HepG2 (cell line): ENCODE data around the gene ANKRD35. TPM values are rescaled to one million over a fixed set of nuclear protein-coding genes. Genes with fewer than 3 reads are reported as not detected.
A peak's percentile ranks its signal among the peaks of the same experiment; 100 is the strongest.

Experiments used
- ATAC-seq: fragments of 200-7000 bp; cut with Tn5 transposase; 3 replicates; pipeline ENCODE4 v1.9.1; 2020; ENCODE audit warnings: mild to moderate bottlenecking, moderate library complexity
- BruUV-seq: library from RNA; stranded (reverse); fragments of 400-500 nt; replicated peaks from 2 replicates; lab custom pipeline; 2021; lab: Mats Ljungman, UMichigan
- CTCF ChIA-PET: fragments of 300-600 bp; formaldehyde crosslinking; extraction: SDS; loops from one replicate; lab custom pipeline; 2021; ENCODE audit warnings: low total read pairs, inconsistent platforms, low intra/inter-chr PET ratio; lab: Yijun Ruan, JAX
- POLR2A ChIA-PET: fragments of 350-600 bp; sonication (Branson Sonifier 250); formaldehyde crosslinking; loops from one replicate; lab custom pipeline; 2020; ENCODE audit warnings: antibody characterized with exemption, inconsistent platforms; lab: Yijun Ruan, JAX
- DNase-seq: peaks from one replicate; pipeline ENCODE4 v3.0.0-alpha.2; 2015; ENCODE audit warnings: low spot score
- FAIRE-seq: peaks from 3 replicates; lab custom pipeline; 2011; peaks lifted over from hg19 to GRCh38; lab: Jason Lieb, UNC
- H2AFZ ChIP-seq: one replicate; pipeline ENCODE4 v1.6.1; 2011; ENCODE audit warnings: low read length, inconsistent platforms
- H3K27ac ChIP-seq: fragments of 300-600 bp; 3 replicates; pipeline ENCODE4 v1.8.0; 2011; ENCODE audit warnings: mixed run types, mild to moderate bottlenecking, mixed read lengths, low read length, inconsistent platforms; ENCODE audit not compliant: insufficient read depth; ENCODE audit errors: extremely low read length
- H3K27me3 ChIP-seq, 2 experiments: fragments of 200-600 bp in 1 of 2; 2 replicates in 1 of 2; 3 replicates in 1 of 2; pipeline versions ENCODE4 v1.6.0 to v1.8.0; 2011; ENCODE audit warnings: low read length in 2 of 2, mild to moderate bottlenecking in 2 of 2, moderate library complexity in 2 of 2, inconsistent platforms in 1 of 2; ENCODE audit not compliant: insufficient read depth in 2 of 2, control insufficient read depth in 1 of 2
- H3K36me3 ChIP-seq, 2 experiments: fragments of 200-600 bp in 1 of 2; replicated peaks in 1 of 2; 2 replicates in 1 of 2; 3 replicates in 1 of 2; pipeline versions ENCODE4 v1.5.1 to v1.8.0; 2011; ENCODE audit warnings: low read length in 2 of 2, inconsistent platforms in 1 of 2; ENCODE audit not compliant: insufficient read depth in 2 of 2, control insufficient read depth in 1 of 2
- H3K4me1 ChIP-seq: 2 replicates; pipeline ENCODE4 v1.5.1; 2012; ENCODE audit warnings: low read length, inconsistent platforms; ENCODE audit not compliant: insufficient read depth
- H3K4me2 ChIP-seq: 2 replicates; pipeline ENCODE4 v1.6.0; 2011; ENCODE audit warnings: low read depth, low read length, inconsistent platforms
- H3K4me3 ChIP-seq, 3 experiments: fragments of 200-600 bp in 1 of 3; sonication (generic), shearing (Covaris generic) in 1 of 3; replicated peaks in 1 of 3; 2 replicates each; pipeline ENCODE4 v1.5.1; 2011 to 2016; ENCODE audit warnings: low read length in 3 of 3, inconsistent platforms in 2 of 3, low read depth in 2 of 3, mild to moderate bottlenecking in 2 of 3, control low read depth in 1 of 3, mixed read lengths in 1 of 3; ENCODE audit not compliant: insufficient read depth in 1 of 3
- H3K79me2 ChIP-seq: one replicate; pipeline ENCODE4 v1.6.1; 2011; ENCODE audit warnings: low read length, inconsistent platforms; ENCODE audit not compliant: insufficient read depth
- H3K9ac ChIP-seq: 2 replicates; pipeline ENCODE4 v1.6.0; 2011; ENCODE audit warnings: mild to moderate bottlenecking, low read depth, low read length, inconsistent platforms; ENCODE audit not compliant: insufficient read depth
- H3K9me3 ChIP-seq: 2 replicates; pipeline ENCODE4 v1.5.1; 2012; ENCODE audit warnings: mild to moderate bottlenecking, low read length
- H4K20me1 ChIP-seq: 2 replicates; pipeline ENCODE4 v1.6.0; 2011; ENCODE audit warnings: inconsistent platforms, mild to moderate bottlenecking, low read length, moderate library complexity; ENCODE audit not compliant: insufficient read depth
- BCL6 ChIP-seq: IDR thresholded peaks from 2 replicates; pipeline ENCODE4 v1.6.1; 2016; ENCODE audit warnings: missing genetic modification reagents, missing compliant biosample characterization
- EP300 ChIP-seq, 3 experiments: sonication (generic) in 1 of 3; formaldehyde crosslinking in 1 of 3; IDR thresholded peaks; 2 replicates each; pipeline versions ENCODE4 v1.5.1 to v1.6.1; 2011 to 2020; ENCODE audit warnings: low read depth in 2 of 3, low read length in 2 of 3, borderline replicate concordance in 1 of 3, improper control_type of control experiment in 1 of 3, mild to moderate bottlenecking in 1 of 3, missing genetic modification reagents in 1 of 3, moderate library complexity in 1 of 3
- FOXA1 ChIP-seq, 2 experiments: fragments of 450-650 bp in 1 of 2; sonication (generic) in 1 of 2; formaldehyde crosslinking in 1 of 2; IDR thresholded peaks; 2 replicates each; pipeline versions ENCODE4 v1.4.0 to v1.6.1; 2016 to 2020; ENCODE audit warnings: missing genetic modification reagents in 1 of 2
- FOXP4 ChIP-seq: sonication (generic); formaldehyde crosslinking; IDR thresholded peaks from 2 replicates; pipeline ENCODE4 v1.4.0; 2020; ENCODE audit warnings: missing genetic modification reagents
- KAT8 ChIP-seq: IDR thresholded peaks from 2 replicates; pipeline ENCODE4 v1.6.1; 2016; ENCODE audit warnings: missing genetic modification reagents, missing compliant biosample characterization
- MED1 ChIP-seq: sonication (generic); formaldehyde crosslinking; IDR thresholded peaks from 2 replicates; pipeline ENCODE4 v1.4.0; 2020; ENCODE audit warnings: missing genetic modification reagents
- NFATC3 ChIP-seq: sonication (generic); formaldehyde crosslinking; IDR thresholded peaks from 2 replicates; pipeline ENCODE4 v1.5.1; 2020; ENCODE audit warnings: mild to moderate bottlenecking, missing genetic modification reagents
- PAXIP1 ChIP-seq: sonication (generic); formaldehyde crosslinking; conservative IDR thresholded peaks from 2 replicates; pipeline ENCODE4 v1.4.0; 2020; ENCODE audit warnings: mild to moderate bottlenecking, missing genetic modification reagents, moderate library complexity
- PHF8 ChIP-seq: sonication (generic); formaldehyde crosslinking; IDR thresholded peaks from 2 replicates; pipeline ENCODE4 v1.5.0; 2020; ENCODE audit warnings: missing genetic modification reagents
- PPARG ChIP-seq: conservative IDR thresholded peaks from 2 replicates; pipeline ENCODE4 v1.6.1; 2016; ENCODE audit warnings: missing biosample characterization, missing genetic modification reagents
- RXRB ChIP-seq: IDR thresholded peaks from 2 replicates; pipeline ENCODE4 v1.6.1; 2016; ENCODE audit warnings: borderline replicate concordance, missing genetic modification reagents, missing compliant biosample characterization
- SOX5 ChIP-seq: IDR thresholded peaks from 2 replicates; pipeline ENCODE4 v1.6.1; 2016; ENCODE audit warnings: borderline replicate concordance
- SOX6 ChIP-seq, 2 experiments: fragments of 450-650 bp in 1 of 2; sonication (generic) in 1 of 2; formaldehyde crosslinking in 1 of 2; IDR thresholded peaks; 2 replicates each; pipeline versions ENCODE4 v1.4.0 to v1.6.1; 2017 to 2020; ENCODE audit warnings: antibody characterized with exemption in 1 of 2, mild to moderate bottlenecking in 1 of 2, missing genetic modification reagents in 1 of 2
- TBL1XR1 ChIP-seq: fragments of 150-350 bp; IDR thresholded peaks from 2 replicates; pipeline ENCODE4 v1.6.1; 2014; ENCODE audit warnings: borderline replicate concordance, low read length; ENCODE audit not compliant: partially characterized antibody
- ZFX ChIP-seq: sonication (generic); formaldehyde crosslinking; IDR thresholded peaks from 2 replicates; pipeline ENCODE4 v1.4.0; 2020; ENCODE audit warnings: mild to moderate bottlenecking, low read depth, missing genetic modification reagents, moderate library complexity
- ZNF180 ChIP-seq: sonication (generic); formaldehyde crosslinking; IDR thresholded peaks from 2 replicates; pipeline ENCODE4 v1.4.0; 2020; ENCODE audit warnings: low read depth, missing genetic modification reagents, borderline replicate concordance
- WGBS: methylation state at CpG from one replicate; pipeline ENCODE4 v1.1.6; 2017; ENCODE audit warnings: low lambda C conversion rate; 5-methylcytosine and 5-hydroxymethylcytosine counted together
- in situ Hi-C: cut with HindIII; loops from 2 replicates; pipeline ENCODE4 v1.10.0; 2017; ENCODE audit warnings: low pct_unique_long_range_greater_than_20kb; ENCODE audit not compliant: extremely low pct_ligation_motif_present
- intact Hi-C: fragments of 100-400 bp; cut with micrococcal nuclease; formaldehyde crosslinking; loops from one replicate; pipeline ENCODE4 v1.10.0; 2022; ENCODE audit not compliant: unreplicated experiment
- polyA plus RNA-seq, 8 experiments: library from polyadenylated mRNA; depleted of rRNA in 3 of 8; stranded (reverse) in 7 of 8; unstranded in 1 of 8; fragments of >200 nt; fragmentation: Illumina TruSeq in 4 of 8; extraction: Trizol in 4 of 8; gene quantifications; 2 replicates each; pipeline versions ENCODE4 v1.2.1 to v1.2.3, GENCODE V29; 2011 to 2016; ENCODE audit warnings: low read depth in 4 of 8, missing spikeins in 1 of 8, mixed read lengths in 1 of 8; ENCODE audit not compliant: insufficient read depth in 1 of 8
- total RNA-seq, 5 experiments: library from RNA; depleted of rRNA; stranded (reverse); fragments of >200 nt; fragmentation: Illumina TruSeq; extraction: Trizol; gene quantifications; 2 replicates each; pipeline ENCODE4 v1.2.3, GENCODE V29; 2016; ENCODE audit warnings: low read depth in 1 of 5
- TF ChIP-seq, protein P1 (sequence below): sonication (generic); formaldehyde crosslinking; IDR thresholded peaks from 2 replicates; pipeline ENCODE4 v1.9.0; 2021; ENCODE audit warnings: missing genetic modification reagents, borderline replicate concordance

Gene ANKRD35
- total and polyA plus RNA-seq, 2 of the 13 experiments (the other 11 are each of a cell fraction or from before 2014, with no cell fraction given): 0.02 TPM; not detected in 1

DNA sequence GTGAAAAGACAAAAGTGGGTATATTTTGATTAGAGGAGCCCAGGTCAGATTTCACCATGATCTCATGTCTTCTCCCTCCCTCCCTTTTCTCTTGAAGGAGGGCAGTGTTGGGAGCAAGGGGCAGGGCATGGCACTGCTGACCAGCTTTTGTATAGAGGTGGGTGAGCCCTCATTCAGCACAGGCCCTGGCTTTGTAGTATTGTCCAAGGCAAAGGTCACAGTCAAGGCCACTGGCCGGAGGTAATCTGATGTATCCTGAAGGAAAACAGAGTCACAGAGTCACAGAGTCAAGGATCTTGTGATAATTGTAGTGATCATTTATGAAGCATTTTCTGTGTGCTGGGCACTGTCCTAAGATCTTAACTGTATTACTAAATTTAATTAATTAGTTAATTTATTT is 12.3 kb upstream of the ANKRD35 start:
- in situ Hi-C loops (no loop called here), intact Hi-C loops (no loop called here)
- Histone ChIP-seq H3K36me3 (no peaks in the 10 kb centered on the region), H3K9me3 (no peaks in the 10 kb centered on the region), H4K20me1 (no peaks in the 10 kb centered on the region), H3K27ac (no peak overlapping the region), H3K79me2 (no peaks in the 10 kb centered on the region), H3K4me3 (no peak overlapping the region), H3K4me2 (peak overlapping the region; percentile 48; the same call in 1 of the 2 replicates), H3K27me3 (no peaks in the 10 kb centered on the region), H3K4me1 (peaks cover 88% of the 10 kb centered on the region), H3K9ac (no peak overlapping the region), H2AFZ (no peak overlapping the region)
- CTCF ChIA-PET: no interaction called here
- ATAC-seq (peak; percentile 65), DNase-seq (peak; percentile 83), FAIRE-seq (peak; percentile 68)
- WGBS: 0% methylated on average over 1 of the region's 1 CpG
- BruUV-seq: no TSS peak
- POLR2A ChIA-PET: interaction anchor here (1.0 to 1.4 kb wide), 3 partner anchors 10 to 66 kb away, joined by 3 to 6 read pairs (median 4); partner anchors contain the start of genes ANKRD34A, LIX1L and POLR3GL
- TF ChIP-seq ZFX (CRISPR knock-in tag) (peak; percentile 26; the same call in 1 of the 2 replicates), KAT8 (no peak; the same call in 1 of the 2 replicates), BCL6 (CRISPR knock-in tag) (peak; percentile 72), PHF8 (CRISPR knock-in tag) (no peak), TBL1XR1 (peak; percentile 73), ZNF180 (CRISPR knock-in tag) (no peak), SOX6 (IDR thresholded peaks at IDR 0.05) (no peak), SOX6 (CRISPR knock-in tag; IDR thresholded peaks at IDR 0.05) (peak; percentile 42; the same call in 1 of the 2 replicates), PAXIP1 (CRISPR knock-in tag) (peak; percentile 67), RXRB (CRISPR knock-in tag) (peak; percentile 81), SOX5 (CRISPR knock-in tag) (peak; percentile 70; the same call in 1 of the 2 replicates), FOXP4 (CRISPR knock-in tag) (0 out of 2 replicates have a peak, but pooled peaks have one; percentile 24), MED1 (peak; percentile 53), EP300 (IDR thresholded peaks at IDR 0.05; ENCODE audit: low read depth in 2 of 2, low read length in 2 of 2) (0 out of 4 replicates have a peak, but pooled peaks of 1 of the 2 experiments have one; percentile 25), EP300 (CRISPR knock-in tag; IDR thresholded peaks at IDR 0.05; ENCODE audit: borderline replicate concordance) (peak; percentile 52; the same call in 1 of the 2 replicates), NFATC3 (CRISPR knock-in tag) (no peak), PPARG (CRISPR knock-in tag) (peak; percentile 78; the same call in 1 of the 2 replicates), FOXA1 (IDR thresholded peaks at IDR 0.05) (no peak), FOXA1 (CRISPR knock-in tag; IDR thresholded peaks at IDR 0.05) (peak; percentile 34; the same call in 1 of the 2 replicates)
- TF ChIP-seq, protein P1, sequence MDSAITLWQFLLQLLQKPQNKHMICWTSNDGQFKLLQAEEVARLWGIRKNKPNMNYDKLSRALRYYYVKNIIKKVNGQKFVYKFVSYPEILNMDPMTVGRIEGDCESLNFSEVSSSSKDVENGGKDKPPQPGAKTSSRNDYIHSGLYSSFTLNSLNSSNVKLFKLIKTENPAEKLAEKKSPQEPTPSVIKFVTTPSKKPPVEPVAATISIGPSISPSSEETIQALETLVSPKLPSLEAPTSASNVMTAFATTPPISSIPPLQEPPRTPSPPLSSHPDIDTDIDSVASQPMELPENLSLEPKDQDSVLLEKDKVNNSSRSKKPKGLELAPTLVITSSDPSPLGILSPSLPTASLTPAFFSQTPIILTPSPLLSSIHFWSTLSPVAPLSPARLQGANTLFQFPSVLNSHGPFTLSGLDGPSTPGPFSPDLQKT (CRISPR knock-in tag): no peak
